HEK293 (cell line): Measurements from ENCODE around the gene FHIP1B.

Experiments
- CTCF ChIA-PET: fragments of 350-600 bp; formaldehyde crosslinking; extraction: SDS; loops from one replicate; lab custom pipeline; 2021; ENCODE audit warnings: antibody characterized with exemption; lab: Yijun Ruan, JAX
- POLR2A ChIA-PET: fragments of 300-600 bp; formaldehyde crosslinking; extraction: SDS; loops from one replicate; lab custom pipeline; 2020; ENCODE audit warnings: antibody characterized with exemption, inconsistent platforms; lab: Yijun Ruan, JAX
- H3K27ac ChIP-seq: fragments of 200-500 bp; sonication (Bioruptor generic); 2 replicates; pipeline ENCODE4 v1.5.1; 2014; ENCODE audit warnings: low read depth, low read length, control low read depth, inconsistent platforms; ENCODE audit errors: extremely low read depth
- H3K36me3 ChIP-seq, 2 experiments: fragments of 200-500 bp in 1 of 2; sonication (Bioruptor generic) in 1 of 2; 1 replicate in 1 of 2; 2 replicates in 1 of 2; pipeline ENCODE4 v1.5.1; 2014 to 2017; ENCODE audit warnings: inconsistent platforms in 2 of 2, low read length in 2 of 2; ENCODE audit not compliant: control insufficient read depth in 2 of 2, insufficient read depth in 1 of 2
- H3K4me1 ChIP-seq: fragments of 200-500 bp; sonication (Bioruptor generic); 2 replicates; pipeline ENCODE4 v1.5.1; 2014; ENCODE audit warnings: mild to moderate bottlenecking, low read length, inconsistent platforms; ENCODE audit not compliant: control insufficient read depth, insufficient read depth
- H3K4me3 ChIP-seq: 2 replicates; pipeline ENCODE4 v1.5.1; 2011; ENCODE audit warnings: low read depth, mild to moderate bottlenecking, control low read depth, low read length, moderate library complexity
- H3K9me3 ChIP-seq: fragments of 200-500 bp; sonication (Bioruptor generic); 2 replicates; pipeline ENCODE4 v1.5.1; 2014; ENCODE audit warnings: low read depth, low read length, inconsistent platforms; ENCODE audit not compliant: control insufficient read depth, insufficient read depth
- IKZF3 ChIP-seq: fragments of 450-650 bp; IDR thresholded peaks from 2 replicates; pipeline ENCODE4 v1.5.0; 2018; ENCODE audit warnings: missing biosample characterization, mild to moderate bottlenecking, missing genetic modification characterization, moderate library complexity
- RBAK ChIP-seq: fragments of 450-650 bp; formaldehyde crosslinking; IDR thresholded peaks from 2 replicates; pipeline ENCODE4 v1.5.1; 2016; ENCODE audit warnings: missing biosample characterization, missing genetic modification characterization
- REST ChIP-seq: fragments of 450-650 bp; formaldehyde crosslinking; IDR thresholded peaks from 2 replicates; pipeline ENCODE4 v1.5.1; 2016; ENCODE audit warnings: missing biosample characterization, missing genetic modification characterization
- TSHZ1 ChIP-seq: fragments of 450-650 bp; formaldehyde crosslinking; IDR thresholded peaks from 2 replicates; pipeline ENCODE4 v1.5.1; 2016; ENCODE audit warnings: missing biosample characterization, missing genetic modification characterization, borderline replicate concordance
- ZNF16 ChIP-seq: fragments of 450-650 bp; formaldehyde crosslinking; IDR thresholded peaks from 2 replicates; pipeline ENCODE4 v1.5.1; 2016; ENCODE audit warnings: low read depth, missing biosample characterization, missing genetic modification characterization
- ZNF239 ChIP-seq: fragments of 450-650 bp; formaldehyde crosslinking; IDR thresholded peaks from 2 replicates; pipeline ENCODE4 v1.5.1; 2016; ENCODE audit warnings: missing biosample characterization, missing genetic modification characterization
- ZNF274 ChIP-seq, 2 experiments: fragments of 200-500 bp in 1 of 2; fragments of 450-650 bp in 1 of 2; sonication (Bioruptor generic) in 1 of 2; formaldehyde crosslinking in 1 of 2; IDR thresholded peaks; 2 replicates each; pipeline versions ENCODE4 v1.5.1 to v1.6.1; 2014 to 2016; ENCODE audit warnings: borderline replicate concordance in 1 of 2, inconsistent platforms in 1 of 2, low read length in 1 of 2, missing biosample characterization in 1 of 2, missing genetic modification characterization in 1 of 2
- ZNF280D ChIP-seq: fragments of 450-650 bp; formaldehyde crosslinking; IDR thresholded peaks from 2 replicates; pipeline ENCODE4 v1.5.1; 2016; ENCODE audit warnings: missing biosample characterization, missing genetic modification characterization
- ZNF394 ChIP-seq: fragments of 450-650 bp; formaldehyde crosslinking; IDR thresholded peaks from 2 replicates; pipeline ENCODE4 v1.5.1; 2016; ENCODE audit warnings: missing biosample characterization, missing genetic modification characterization, mild to moderate bottlenecking, moderate library complexity, borderline replicate concordance
- ZNF449 ChIP-seq: fragments of 450-650 bp; formaldehyde crosslinking; IDR thresholded peaks from 2 replicates; pipeline ENCODE4 v1.5.1; 2017; ENCODE audit warnings: missing biosample characterization, mild to moderate bottlenecking, missing genetic modification characterization, moderate library complexity
- ZNF514 ChIP-seq: fragments of 450-650 bp; formaldehyde crosslinking; IDR thresholded peaks from 2 replicates; pipeline ENCODE4 v1.5.1; 2016; ENCODE audit warnings: missing biosample characterization, missing genetic modification characterization
- ZNF548 ChIP-seq: fragments of 450-650 bp; formaldehyde crosslinking; IDR thresholded peaks from 2 replicates; pipeline ENCODE4 v1.5.1; 2016; ENCODE audit warnings: missing biosample characterization, missing genetic modification characterization
- ZNF555 ChIP-seq: fragments of 450-650 bp; formaldehyde crosslinking; conservative IDR thresholded peaks from 2 replicates; pipeline ENCODE4 v1.5.1; 2017; ENCODE audit warnings: missing biosample characterization, mild to moderate bottlenecking, missing genetic modification characterization, inconsistent platforms
- ZNF621 ChIP-seq: fragments of 450-650 bp; formaldehyde crosslinking; IDR thresholded peaks from 2 replicates; pipeline ENCODE4 v1.5.1; 2017; ENCODE audit warnings: missing biosample characterization, missing genetic modification characterization
- ZNF654 ChIP-seq: fragments of 450-650 bp; formaldehyde crosslinking; IDR thresholded peaks from 2 replicates; pipeline ENCODE4 v1.5.1; 2016; ENCODE audit warnings: low read depth, missing biosample characterization, missing genetic modification characterization
- ZNF658 ChIP-seq: fragments of 450-650 bp; formaldehyde crosslinking; IDR thresholded peaks from 2 replicates; pipeline ENCODE4; 2016; ENCODE audit warnings: missing biosample characterization, missing genetic modification characterization
- ZSCAN23 ChIP-seq: fragments of 450-650 bp; formaldehyde crosslinking; IDR thresholded peaks from 2 replicates; pipeline ENCODE4 v1.5.1; 2016; ENCODE audit warnings: missing biosample characterization, missing genetic modification characterization

FHIP1B gene

GRCh38 chr11:6251990-6252473 is 17.6 kb upstream of the FHIP1B start (continued):
- TF ChIP-seq REST (no peak), ZSCAN23 (tag by site-specific recombination) (no peak), ZNF16 (tag by site-specific recombination) (no peak), TSHZ1 (tag by site-specific recombination) (no peak), ZNF449 (tag by site-specific recombination) (no peak), ZNF548 (tag by site-specific recombination) (no peak), ZNF239 (tag by site-specific recombination) (no peak), ZNF621 (tag by site-specific recombination) (no peak), ZNF394 (no peak), ZNF274 (IDR thresholded peaks at IDR 0.05; ENCODE audit: low read length) (no peak), ZNF274 (tag by site-specific recombination; IDR thresholded peaks at IDR 0.05; ENCODE audit: borderline replicate concordance) (no peak), ZNF555 (tag by site-specific recombination) (no peak)
- TF ChIP-seq, all 188 proteins: peak for 0

- ChIA-PET POLR2A (interaction anchor here (1.0 to 2.5 kb wide), 2 partner anchors 16 to 17 kb away, joined by 3 to 16 read pairs; partner anchors contain the start of gene FHIP1B), CTCF (interaction anchor here (0.6 to 6.0 kb wide), 34 partner anchors 10 to 355 kb away, joined by 3 to 113 read pairs (median 6); partner anchors contain the start of genes CAVIN3, CCKBR and CNGA4)
- H3K4me1 ChIP-seq, result no peaks in the 10 kb centered on the region
- H3K4me3 ChIP-seq, result no peak overlapping the region
- no peaks in the 10 kb centered on the region for H3K9me3 ChIP-seq
- H3K27ac ChIP-seq, result no peak overlapping the region
- no peaks in the 10 kb centered on the region for H3K36me3 ChIP-seq
- TF ChIP-seq ZNF654 (peak; percentile 29; the same call in 1 of the 2 replicates), IKZF3 (tag by site-specific recombination) (peak; percentile 63; the same call in 1 of the 2 replicates), ZNF514 (tag by site-specific recombination) (no peak), ZNF280D (tag by site-specific recombination) (no peak), ZNF658 (no peak), RBAK (tag by site-specific recombination) (no peak)
Observed at GRCh38 chr11:6251120-6251733, 16.8 kb upstream of the FHIP1B start.
